CD4-positive, alpha-beta T cell treated with Interleukin-6 at 100 ng/mL for 8 hours (primary cell): Measurements from ENCODE around the gene CSTPP1.
"Not testable (repeated sequence)": the region's sequence is repeated elsewhere in the genome, so short reads cannot be mapped to it uniquely, and the experiment has no call there.

Source experiments
- DNase-seq: peaks from one replicate; pipeline ENCODE4 v3.0.0-alpha.2; 2020; ENCODE audit warnings: mixed read lengths, low spot score

The CSTPP1 gene

DNA sequence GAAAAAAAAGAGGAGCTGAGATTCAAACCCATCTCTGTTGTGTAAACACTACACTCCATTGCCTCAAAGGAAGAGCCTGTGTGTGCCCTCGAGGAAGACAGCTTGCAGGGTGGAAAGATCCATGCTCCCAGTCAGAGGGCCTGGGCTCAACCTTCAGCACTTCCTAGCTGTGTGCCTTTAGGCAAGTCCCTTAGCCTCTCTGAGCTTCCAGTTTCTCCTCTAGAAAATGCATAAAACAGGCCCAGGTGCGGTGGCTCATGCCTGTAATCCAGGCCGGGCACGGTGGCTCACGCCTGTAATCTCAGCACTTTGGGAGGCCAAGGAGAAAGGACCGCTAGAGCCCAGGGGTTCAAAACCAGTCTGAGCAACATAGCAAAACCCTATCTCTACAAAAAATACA, 244.7 kb downstream of the CSTPP1 start:
- DNase-seq = no peak

GRCh38 chr11:47182380-47182779, 245.8 kb downstream of the CSTPP1 start:
- no peak for DNase-seq

- DNase-seq = no peak
Measured at GRCh38 chr11:47183031-47183856, 246.7 kb downstream of the CSTPP1 start.

DNA sequence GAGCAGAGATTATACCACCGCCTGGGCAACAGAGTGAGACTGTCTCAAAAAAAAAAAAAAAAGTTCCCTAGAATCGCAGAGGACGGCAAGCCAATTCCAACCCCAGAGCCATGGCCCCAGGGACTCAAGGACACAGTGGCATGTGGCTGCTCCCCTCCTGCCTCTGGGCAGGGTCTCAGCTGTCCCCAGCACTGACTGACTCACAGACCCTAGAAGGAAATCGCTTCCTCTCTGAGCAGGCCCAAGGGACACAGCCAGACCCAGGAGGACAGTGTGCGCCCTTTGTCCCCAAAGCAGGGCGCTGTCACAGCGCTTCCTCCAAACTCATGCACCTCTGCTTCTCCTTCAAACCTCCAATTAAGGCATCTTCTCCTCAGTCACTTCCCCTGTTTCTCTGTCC, 247.4 kb downstream of the CSTPP1 start:
- no peak for DNase-seq

DNA sequence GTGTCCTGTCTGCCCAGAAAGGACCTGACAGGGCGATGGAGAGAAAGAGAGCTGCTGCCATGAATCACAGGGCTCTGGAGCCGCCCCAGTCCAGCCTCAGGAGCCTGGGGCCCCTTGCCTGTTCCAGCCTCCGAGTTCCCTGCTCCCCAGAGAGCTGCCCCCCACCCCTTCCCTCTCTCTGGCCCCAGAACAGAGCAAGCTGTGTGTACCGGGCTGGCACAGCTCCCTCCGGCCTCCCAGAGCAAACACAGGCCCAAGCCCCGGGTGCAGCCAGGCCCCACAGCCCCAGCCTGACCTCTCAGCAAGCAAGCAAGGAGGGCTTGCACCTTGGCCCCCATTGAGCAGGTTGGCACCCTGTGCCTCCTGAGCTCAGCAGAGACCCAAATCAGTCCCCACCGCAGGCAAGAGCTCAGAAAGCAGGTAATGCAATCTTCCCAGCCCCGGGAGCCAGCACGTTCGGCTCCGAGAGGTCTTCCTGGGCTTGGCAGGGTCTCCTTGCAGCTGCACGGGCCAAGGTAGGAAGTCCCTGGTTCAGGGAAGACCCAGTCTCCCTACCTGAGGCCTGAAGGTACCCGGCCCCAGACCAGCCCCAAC, 248.2 kb downstream of the CSTPP1 start:
- no peak for DNase-seq

DNA sequence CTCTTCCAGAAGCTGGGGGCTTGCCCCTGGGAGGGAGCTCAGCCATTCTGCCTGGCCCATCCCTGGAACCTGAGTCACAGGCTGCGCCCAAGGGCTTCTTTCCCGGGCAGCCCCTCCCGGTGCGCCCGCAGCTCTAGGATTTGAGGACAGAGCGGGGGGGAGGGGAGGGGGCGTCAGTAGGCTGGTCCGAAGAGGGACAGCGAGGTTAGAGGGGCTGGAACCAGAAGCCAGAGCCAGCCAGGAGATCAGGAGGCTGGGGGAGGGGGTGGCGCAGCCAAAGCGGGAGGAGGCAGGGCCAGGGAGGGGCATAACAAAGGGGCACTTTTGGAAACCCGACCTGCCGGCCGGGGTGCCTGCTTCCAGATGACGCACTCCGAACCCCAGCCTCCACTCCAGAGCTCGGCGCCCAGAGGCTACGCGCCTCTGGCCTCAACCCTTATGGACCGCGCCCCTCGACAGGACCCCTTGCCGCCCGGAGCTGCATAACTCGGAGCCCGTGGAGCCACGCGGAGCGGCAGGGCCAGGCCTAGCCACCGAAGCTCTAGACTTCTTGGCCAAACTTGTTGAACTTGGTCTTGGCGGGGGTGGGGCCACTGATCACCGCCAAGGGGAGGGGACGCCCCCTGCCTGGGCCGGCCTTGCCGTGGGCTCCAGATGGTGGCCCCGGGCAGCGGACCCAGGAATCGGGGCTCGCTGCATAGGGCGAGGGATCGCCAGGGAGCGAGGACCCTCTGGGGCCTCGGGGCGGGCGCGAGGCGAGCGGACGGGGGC, 248.9 kb downstream of the CSTPP1 start:
- no peak for DNase-seq

DNA sequence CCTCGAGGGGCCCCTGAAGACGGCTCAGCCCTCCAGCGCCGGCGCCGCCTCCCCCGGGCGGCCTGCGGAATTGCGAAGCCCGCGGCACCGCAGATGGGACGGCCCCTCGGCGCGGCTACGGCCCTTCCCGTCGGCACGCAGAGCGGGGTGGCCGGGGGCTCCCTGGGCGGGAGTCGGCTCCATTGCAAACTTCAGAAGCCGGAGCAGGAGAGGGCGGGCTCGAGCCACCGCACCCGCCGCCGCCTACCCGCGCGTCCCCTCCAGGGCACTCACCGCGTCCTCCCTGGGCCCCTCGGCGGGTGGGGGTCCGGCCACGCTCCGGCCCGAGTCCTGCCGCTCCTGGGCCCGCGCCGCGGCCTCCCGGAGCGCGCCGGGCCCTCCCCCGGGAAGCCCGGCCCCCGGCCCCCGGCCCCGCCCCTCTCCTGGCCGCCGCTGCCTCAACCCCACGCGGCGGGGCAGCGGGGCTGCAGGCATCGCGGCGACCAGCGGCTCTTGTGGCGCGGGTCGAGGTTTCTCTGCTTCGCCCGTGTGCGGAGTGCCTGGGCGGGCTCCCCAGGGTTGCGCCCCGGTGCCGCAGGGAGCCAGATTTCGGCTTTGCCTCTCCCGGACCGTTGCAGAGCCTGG, 249.6 kb downstream of the CSTPP1 start, which contains the start of gene PACSIN3:
TSS of gene PACSIN3 (minus strand) at position 359 of the 624 bp plus-strand sequence. CDS start 3,707 bp downstream, outside the sequence.
- DNase-seq = no peak

GRCh38 chr11:47186700-47187695, 250.4 kb downstream of the CSTPP1 start:
- DNase-seq = peak; percentile 18

DNA sequence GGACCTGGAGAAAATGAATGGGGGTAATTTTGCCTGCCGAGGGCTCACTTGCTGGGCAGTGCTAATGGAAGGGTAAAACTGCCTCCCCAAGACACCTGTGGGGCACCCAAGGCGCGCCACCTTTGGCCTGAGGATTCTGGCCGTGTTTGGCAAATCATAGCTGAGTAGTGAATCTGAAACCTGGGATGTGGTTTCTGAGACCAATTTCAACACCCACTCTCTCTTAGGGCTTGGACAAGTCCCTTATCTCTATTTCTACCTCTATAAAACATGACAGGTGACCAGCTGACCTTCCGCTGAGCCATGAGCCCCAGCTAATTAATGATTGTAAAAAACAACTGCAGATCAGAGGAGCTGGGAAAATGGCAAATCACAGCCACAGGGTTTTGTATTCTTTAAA, 251.2 kb downstream of the CSTPP1 start:
- no peak for DNase-seq

GRCh38 chr11:47188259-47188658, 251.7 kb downstream of the CSTPP1 start:
- no peak for DNase-seq

- DNase-seq = no peak
Measured at GRCh38 chr11:47189100-47189834, 252.7 kb downstream of the CSTPP1 start.

DNA sequence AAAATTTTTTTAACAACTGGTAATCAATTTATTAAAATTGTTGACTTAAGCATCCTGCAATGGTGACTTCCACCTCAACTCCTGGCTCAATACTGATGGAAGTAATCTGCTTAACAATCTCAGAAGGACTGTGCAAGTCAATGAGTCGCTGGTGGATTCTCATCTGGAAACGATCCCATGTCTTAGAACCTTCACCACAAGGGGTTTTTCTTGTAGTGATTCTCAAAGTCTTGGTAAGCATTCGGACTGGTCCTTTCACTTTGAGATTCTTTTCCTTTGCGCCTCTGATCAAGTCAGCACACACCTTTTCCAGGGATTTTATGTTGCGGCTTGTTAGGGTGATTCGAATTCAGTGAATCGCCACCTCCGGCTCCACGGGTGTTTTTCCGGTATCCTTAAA, 254.6 kb downstream of the CSTPP1 start:
- DNase-seq = not testable (repeated sequence)

DNA sequence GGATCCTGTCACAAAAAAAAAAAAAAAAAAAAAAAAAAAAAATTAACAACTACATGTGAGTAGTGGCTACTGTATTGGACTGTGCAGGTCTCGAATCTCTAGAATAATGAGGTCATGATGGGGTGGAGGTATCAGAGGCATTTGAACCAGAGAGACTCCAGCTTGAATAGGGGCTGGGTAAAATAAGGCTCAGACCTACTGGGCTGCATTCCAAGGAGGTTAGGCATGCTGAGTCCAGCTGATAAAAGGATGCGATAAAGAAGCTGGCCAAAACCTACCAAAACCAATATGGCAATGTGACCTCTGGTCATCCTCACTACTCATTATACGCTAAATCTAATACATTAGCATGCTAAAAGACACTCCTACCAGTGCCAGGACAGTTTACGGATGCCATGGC, 255.6 kb downstream of the CSTPP1 start:
- no peak for DNase-seq

DNA sequence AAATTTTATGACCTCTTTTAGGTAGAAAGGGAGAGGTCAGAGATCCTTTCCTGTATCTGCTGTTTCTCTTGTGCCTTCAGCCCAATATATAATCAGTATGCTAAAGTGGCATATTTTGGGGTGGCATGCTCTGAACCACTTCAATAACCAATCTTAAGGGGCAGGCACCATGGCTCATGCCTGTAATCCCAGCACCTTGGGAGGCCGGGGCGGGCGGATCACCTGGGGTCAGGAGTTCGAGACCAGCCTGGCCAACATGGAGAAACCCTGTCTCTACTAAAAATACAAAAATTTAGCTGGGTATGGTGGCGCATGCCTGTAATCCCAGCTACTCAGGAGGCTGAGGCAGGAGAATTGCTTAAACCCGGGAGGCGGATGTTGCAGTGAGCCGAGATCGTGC, 261.6 kb downstream of the CSTPP1 start:
- not testable (repeated sequence) for DNase-seq

DNA sequence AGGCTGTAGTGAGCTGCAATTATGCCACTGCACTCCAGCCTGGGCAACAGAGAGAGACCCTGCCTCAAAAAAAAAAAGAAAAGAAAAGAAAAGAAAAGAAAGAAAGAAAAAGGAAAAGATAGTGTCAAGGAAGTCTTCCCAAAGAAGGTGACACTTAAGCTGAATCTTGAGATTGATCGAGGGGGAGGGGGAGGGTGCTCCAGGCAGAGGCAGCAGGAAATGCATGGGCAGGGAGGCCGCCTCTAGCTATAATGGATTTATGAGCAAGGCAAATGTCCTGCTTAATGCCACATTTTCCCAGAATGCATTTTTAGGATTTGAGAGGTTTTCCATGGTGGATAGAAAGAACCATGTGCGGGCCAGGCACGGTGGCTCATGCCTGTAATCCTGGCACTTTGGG, 264.5 kb downstream of the CSTPP1 start:
- no peak for DNase-seq

GRCh38 chr11:47202576-47202975, 266.0 kb downstream of the CSTPP1 start:
- DNase-seq = no peak

GRCh38 chr11:47204637-47204989, 268.1 kb downstream of the CSTPP1 start:
- DNase-seq = no peak

DNA sequence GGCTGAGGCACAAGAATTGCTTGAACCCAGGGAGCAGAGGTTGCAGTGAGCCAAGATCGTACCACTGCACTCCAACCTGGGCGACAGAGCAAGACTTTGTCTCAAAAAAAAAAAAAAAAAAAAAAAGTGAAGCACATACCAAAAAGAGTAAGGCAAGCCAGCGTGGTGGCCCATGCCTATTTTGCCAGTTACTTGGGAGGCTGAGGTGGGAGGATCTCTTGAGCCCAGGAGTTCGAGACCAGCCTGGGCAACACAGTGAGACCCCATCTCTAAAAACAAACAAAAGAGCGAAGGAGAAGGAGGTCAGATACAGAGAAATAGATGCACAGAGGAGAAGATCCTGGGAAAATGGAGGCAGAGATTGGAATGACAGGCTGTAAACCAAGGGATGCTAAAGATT, 270.0 kb downstream of the CSTPP1 start:
- not testable (repeated sequence) for DNase-seq

DNA sequence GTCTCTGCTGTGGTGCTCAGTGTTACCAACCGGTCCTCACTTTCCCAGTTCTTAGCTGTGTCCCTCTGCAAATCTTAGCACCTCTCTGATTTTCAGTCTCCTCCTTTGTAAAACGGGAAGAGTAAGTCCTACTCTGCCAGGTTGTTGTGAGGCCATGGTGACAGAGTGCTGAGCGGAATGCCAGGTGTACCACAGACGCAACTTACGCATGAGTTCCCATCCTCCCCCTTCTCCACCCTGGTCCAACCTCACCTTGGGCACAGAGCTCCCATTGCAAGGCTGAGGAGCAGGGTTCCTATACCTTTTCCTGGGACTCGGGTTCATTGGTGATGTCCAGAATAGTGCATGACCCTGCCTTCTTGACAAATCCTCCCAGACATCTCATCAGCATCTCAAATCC, 270.9 kb downstream of the CSTPP1 start:
- DNase-seq = no peak

- not testable (repeated sequence) for DNase-seq
Measured at GRCh38 chr11:47208008-47208552, 271.5 kb downstream of the CSTPP1 start.
